H1 (cell line): ENCODE results near the gene FAM83G. TPM values are rescaled to one million over a fixed set of nuclear protein-coding genes. Genes with fewer than 3 reads are reported as not detected.

ENCODE experiments used
- CTCF ChIA-PET: fragments of 300-600 bp; sonication (Branson Sonifier 250); formaldehyde crosslinking; loops from one replicate; lab custom pipeline; 2021; ENCODE audit not compliant: partially characterized antibody; lab: Charles Lee
- POLR2A ChIA-PET: fragments of 300-600 bp; sonication (Branson Sonifier 250); formaldehyde crosslinking; loops from one replicate; lab custom pipeline; 2021; ENCODE audit warnings: inconsistent platforms; ENCODE audit not compliant: partially characterized antibody; lab: Charles Lee
- DNase-seq, 2 experiments: peaks; one replicate each; pipeline versions ENCODE4 v3.0.0 to v3.0.0-alpha.2; 2010 to 2022; ENCODE audit warnings: low spot score in 2 of 2, low read depth in 1 of 2, mixed read lengths in 1 of 2
- FAIRE-seq: peaks from 2 replicates; lab custom pipeline; 2011; peaks lifted over from hg19 to GRCh38; lab: Jason Lieb, UNC
- H2AFZ ChIP-seq: 2 replicates; pipeline ENCODE4 v1.8.1; 2012; ENCODE audit warnings: low read length, inconsistent platforms
- H2AK5ac ChIP-seq: 2 replicates; pipeline ENCODE4 v1.6.1; 2013; ENCODE audit warnings: low read depth, low read length
- H2BK120ac ChIP-seq: replicated peaks from 2 replicates; pipeline ENCODE3; 2013; ENCODE audit warnings: low read depth, low read length, inconsistent platforms
- H2BK12ac ChIP-seq: 2 replicates; pipeline ENCODE4 v1.6.1; 2013; ENCODE audit warnings: low read depth, low read length
- H2BK15ac ChIP-seq: 2 replicates; pipeline ENCODE4 v1.6.1; 2013; ENCODE audit warnings: low read length
- H2BK20ac ChIP-seq: 2 replicates; pipeline ENCODE4 v1.6.1; 2013; ENCODE audit warnings: low read length
- H2BK5ac ChIP-seq: 2 replicates; pipeline ENCODE4 v1.6.1; 2013; ENCODE audit warnings: low read depth, low read length
- H3K14ac ChIP-seq: 2 replicates; pipeline ENCODE4 v1.6.1; 2013; ENCODE audit warnings: inconsistent platforms; ENCODE audit not compliant: insufficient read length
- H3K18ac ChIP-seq: 2 replicates; pipeline ENCODE4 v1.6.1; 2013; ENCODE audit warnings: low read length; ENCODE audit errors: extremely low read depth
- H3K23ac ChIP-seq: 2 replicates; pipeline ENCODE4 v1.6.1; 2013; ENCODE audit warnings: inconsistent platforms; ENCODE audit not compliant: insufficient read length
- H3K23me2 ChIP-seq: 2 replicates; pipeline ENCODE4 v1.6.1; 2013; ENCODE audit warnings: low read depth, low read length
- H3K27ac ChIP-seq: 2 replicates; pipeline ENCODE4 v1.6.1; 2011; ENCODE audit warnings: low read depth, low read length, inconsistent platforms
- H3K27me3 ChIP-seq, 4 experiments: replicated peaks in 1 of 4; 1 replicate in 1 of 4; 2 replicates in 3 of 4; pipeline versions ENCODE4 v1.6.1 to v1.8.1; 2011 to 2013; ENCODE audit warnings: low read length in 3 of 4, mild to moderate bottlenecking in 3 of 4, inconsistent platforms in 2 of 4, mixed read lengths in 2 of 4, moderate library complexity in 1 of 4; ENCODE audit not compliant: control insufficient read depth in 3 of 4, insufficient read depth in 3 of 4; ENCODE audit errors: extremely low read depth in 1 of 4
- H3K36me3 ChIP-seq, 4 experiments: 2 replicates each; pipeline versions ENCODE4 v1.6.1 to v1.8.1; 2011 to 2013; ENCODE audit warnings: mild to moderate bottlenecking in 4 of 4, low read length in 3 of 4, moderate library complexity in 2 of 4, control low read depth in 1 of 4, inconsistent platforms in 1 of 4; ENCODE audit not compliant: insufficient read depth in 4 of 4, control insufficient read depth in 2 of 4
- H3K4ac ChIP-seq: replicated peaks from 2 replicates; pipeline ENCODE3; 2013; ENCODE audit warnings: low read length, low read depth, mixed read lengths, inconsistent platforms; ENCODE audit not compliant: insufficient read length
- H3K4me1 ChIP-seq, 4 experiments: replicated peaks in 1 of 4; 1 replicate in 1 of 4; 2 replicates in 3 of 4; pipeline versions ENCODE4 v1.6.1 to v1.8.1; 2011 to 2013; ENCODE audit warnings: low read length in 3 of 4, inconsistent platforms in 2 of 4, mixed read lengths in 1 of 4; ENCODE audit not compliant: insufficient read depth in 4 of 4, control insufficient read depth in 3 of 4
- H3K4me2 ChIP-seq, 2 experiments: 2 replicates each; pipeline versions ENCODE4 v1.6.1 to v1.8.1; 2011 to 2013; ENCODE audit warnings: low read depth in 2 of 2, low read length in 2 of 2, control low read depth in 1 of 2, inconsistent platforms in 1 of 2, mild to moderate bottlenecking in 1 of 2; ENCODE audit not compliant: insufficient read depth in 1 of 2
- H3K4me3 ChIP-seq, 4 experiments: fragments of 200-600, 300-600 bp in 1 of 4; sonication (generic), shearing (Covaris generic), sonication (Bioruptor Twin) in 1 of 4; 2 replicates each; pipeline versions ENCODE4 v1.5.1 to v1.8.1; 2011 to 2016; ENCODE audit warnings: low read length in 4 of 4, low read depth in 3 of 4, control low read depth in 2 of 4, inconsistent platforms in 2 of 4, mild to moderate bottlenecking in 2 of 4, mixed read lengths in 1 of 4, moderate library complexity in 1 of 4; ENCODE audit not compliant: insufficient read depth in 2 of 4; ENCODE audit errors: extremely low read depth in 1 of 4
- H3K56ac ChIP-seq: replicated peaks from 2 replicates; pipeline ENCODE3; 2013; ENCODE audit warnings: low read depth, mild to moderate bottlenecking, mixed read lengths, low read length, inconsistent platforms; ENCODE audit not compliant: insufficient read length
- H3K79me1 ChIP-seq: 2 replicates; pipeline ENCODE4 v1.6.1; 2013; ENCODE audit warnings: low read depth, low read length, control low read depth
- H3K79me2 ChIP-seq, 2 experiments: 2 replicates each; pipeline versions ENCODE4 v1.6.1 to v1.8.1; 2012 to 2013; ENCODE audit warnings: low read length in 2 of 2, mild to moderate bottlenecking in 2 of 2, inconsistent platforms in 1 of 2; ENCODE audit not compliant: insufficient read depth in 2 of 2, control insufficient read depth in 1 of 2
- H3K9ac ChIP-seq, 4 experiments: replicated peaks in 1 of 4; 1 replicate in 1 of 4; 2 replicates in 3 of 4; pipeline versions ENCODE4 v1.6.1 to v1.8.1; 2011 to 2013; ENCODE audit warnings: low read depth in 3 of 4, low read length in 3 of 4, control low read depth in 2 of 4, mild to moderate bottlenecking in 2 of 4, moderate library complexity in 2 of 4, inconsistent platforms in 1 of 4; ENCODE audit errors: extremely low read depth in 1 of 4
- H3K9me3 ChIP-seq, 2 experiments: 2 replicates each; pipeline versions ENCODE4 v1.6.1 to v1.8.1; 2012 to 2013; ENCODE audit warnings: mild to moderate bottlenecking in 2 of 2, moderate library complexity in 2 of 2, control low read depth in 1 of 2, inconsistent platforms in 1 of 2, low read depth in 1 of 2, low read length in 1 of 2, mixed read lengths in 1 of 2; ENCODE audit not compliant: insufficient read depth in 2 of 2
- H4K20me1 ChIP-seq, 2 experiments: replicated peaks in 1 of 2; 2 replicates each; pipeline versions ENCODE3 to v1.8.1; 2011 to 2013; ENCODE audit warnings: inconsistent platforms in 2 of 2, low read length in 2 of 2, mild to moderate bottlenecking in 1 of 2; ENCODE audit not compliant: insufficient read depth in 2 of 2, control insufficient read depth in 1 of 2
- H4K5ac ChIP-seq: 2 replicates; pipeline ENCODE4 v1.6.1; 2013; ENCODE audit warnings: low read length, low read depth, mixed read lengths, inconsistent platforms; ENCODE audit not compliant: insufficient read length
- H4K8ac ChIP-seq: 2 replicates; pipeline ENCODE4 v1.8.0; 2013; ENCODE audit warnings: mild to moderate bottlenecking, moderate library complexity, low read length, inconsistent platforms; ENCODE audit not compliant: insufficient read depth; ENCODE audit errors: extremely low read depth
- H4K91ac ChIP-seq: replicated peaks from 2 replicates; pipeline ENCODE3; 2013; ENCODE audit warnings: low read length, mixed read lengths, inconsistent platforms; ENCODE audit not compliant: insufficient read length
- CBX8 ChIP-seq: fragments of 300-800, 300-1000 bp; sonication (generic); IDR thresholded peaks from 2 replicates; pipeline ENCODE4 v1.7.1; 2016; ENCODE audit warnings: low read depth, low read length, borderline replicate concordance
- EZH2 ChIP-seq: fragments of 200-600 bp; sonication (generic); IDR thresholded peaks from 2 replicates; pipeline ENCODE4 v1.7.1; 2012; ENCODE audit warnings: low read depth, mild to moderate bottlenecking, moderate library complexity, low read length, inconsistent platforms; ENCODE audit not compliant: severe bottlenecking
- MAX ChIP-seq: IDR thresholded peaks from 2 replicates; pipeline ENCODE4 v1.6.1; 2012; ENCODE audit warnings: inconsistent platforms
- RXRA ChIP-seq: IDR thresholded peaks from 2 replicates; pipeline ENCODE4 v1.6.1; 2011; ENCODE audit warnings: low read depth, mild to moderate bottlenecking, low read length, moderate library complexity; ENCODE audit not compliant: insufficient read depth
- SAP30 ChIP-seq: fragments of 300-600 bp; sonication (generic); IDR thresholded peaks from 2 replicates; pipeline ENCODE4 v1.7.1; 2012; ENCODE audit warnings: low read length, moderate library complexity, mild to moderate bottlenecking, inconsistent platforms; ENCODE audit not compliant: insufficient read depth, insufficient replicate concordance
- SIN3A ChIP-seq, 2 experiments: IDR thresholded peaks in 1 of 2; conservative IDR thresholded peaks in 1 of 2; 2 replicates each; pipeline ENCODE4 v1.6.1; 2011 to 2012; ENCODE audit warnings: low read length in 2 of 2, improper control_type of control experiment in 1 of 2, low read depth in 1 of 2, mild to moderate bottlenecking in 1 of 2
- TAF7 ChIP-seq: optimal IDR thresholded peaks from 2 replicates; pipeline ENCODE3; 2011; ENCODE audit warnings: low read depth, mild to moderate bottlenecking, inconsistent platforms, low read length, moderate library complexity, borderline replicate concordance
- TCF12 ChIP-seq: IDR thresholded peaks from 2 replicates; pipeline ENCODE4 v1.6.1; 2011; ENCODE audit warnings: low read depth, mild to moderate bottlenecking, low read length
- YY1 ChIP-seq: IDR thresholded peaks from 2 replicates; pipeline ENCODE4 v1.6.1; 2011; ENCODE audit warnings: low read depth, mild to moderate bottlenecking, low read length
- ZNF274 ChIP-seq: IDR thresholded peaks from 2 replicates; pipeline ENCODE4 v1.7.0; 2012; ENCODE audit warnings: low read length, borderline replicate concordance; ENCODE audit errors: extremely low read depth
- WGBS, 2 experiments: shearing (Covaris generic) in 1 of 2; methylation state at CpG; one replicate each; pipeline versions ENCODE4 v1.1.6 to v1.1.7; 2013 to 2015; ENCODE audit warnings: low lambda C conversion rate in 2 of 2, mixed read lengths in 2 of 2, inconsistent platforms in 1 of 2, low coverage in 1 of 2, missing lambda C conversion rate in 1 of 2; ENCODE audit not compliant: insufficient replicate concordance in 2 of 2, insufficient coverage in 1 of 2, insufficient read length in 1 of 2; ENCODE audit errors: extremely low coverage in 1 of 2, missing lambda C conversion rate in 1 of 2; 5-methylcytosine and 5-hydroxymethylcytosine counted together
- polyA plus RNA-seq, 7 experiments: library from polyadenylated mRNA; depleted of rRNA in 3 of 7; stranded (reverse) in 5 of 7; unstranded in 2 of 7; fragments of >200 nt in 5 of 7; fragments of 200-250 nt in 2 of 7; gene quantifications; 1 replicate in 5 of 7; 2 replicates in 1 of 7; 4 replicates in 1 of 7; pipeline versions ENCODE4 v1.2.1 to v1.2.3, GENCODE V29; 2011 to 2013; ENCODE audit warnings: missing spikeins in 2 of 7, mixed read lengths in 2 of 7
- total RNA-seq: library from RNA; stranded (reverse); fragmentation: NEBNext Ultra II Directional; extraction: Animal tissue kit (Norgen Biotek cat#: 25700); gene quantifications from 2 replicates; pipeline ENCODE4 v1.2.1, GENCODE V29; 2021

FAM83G gene
- total and polyA plus RNA-seq, 2 of the 8 experiments (the other 6 are each of a cell fraction or from before 2014, with no cell fraction given): 15.4 to 29.0 TPM

- Histone ChIP-seq H3K79me1 (no peaks in the 10 kb centered on the region), H3K14ac (no peak overlapping the region), H2BK20ac (no peak overlapping the region), H2AFZ (no peak overlapping the region), H2BK120ac (no peak overlapping the region), H4K91ac (no peak overlapping the region), H3K4me2 (no peak overlapping the region), H3K23ac (no peak overlapping the region), H2BK12ac (0 out of 2 replicates have a peak overlapping the region, but pooled peaks have one; percentile 52), H4K20me1 (no peaks in the 10 kb centered on the region), H3K27ac (no peak overlapping the region), H4K8ac (no peak overlapping the region; the same call in 1 of the 2 replicates), H3K4me1 (peaks cover 0 to 5% (median 0%) of the 10 kb centered on the region in 4 experiments; a peak in 2 of 7 replicates), H2BK5ac (no peak overlapping the region; the same call in 1 of the 2 replicates), H3K9ac (no peak overlapping the region), H2AK5ac (no peak overlapping the region), H3K4me3 (no peak overlapping the region), H3K79me2 (no peaks in the 10 kb centered on the region), H3K4ac (no peak overlapping the region), H3K23me2 (no peaks in the 10 kb centered on the region), H4K5ac (no peak overlapping the region), H3K36me3 (no peaks in the 10 kb centered on the region), H3K27me3 (no peaks in the 10 kb centered on the region), H3K56ac (no peak overlapping the region), H3K18ac (no peak overlapping the region), H2BK15ac (0 out of 2 replicates have a peak overlapping the region, but pooled peaks have one; percentile 81), H3K9me3 (no peaks in the 10 kb centered on the region)
- CTCF ChIA-PET: interaction anchor here (0.7 to 4.1 kb wide), 32 partner anchors 8 to 112 kb away, joined by 3 to 49 read pairs (median 6); partner anchors contain the start of gene SLC5A10
- WGBS, 2 experiments: 39% methylated on average over 17 of the region's 17 CpGs; no CpG with 5 or more reads in 1 of the 2 experiments
- DNase-seq: peak; percentile 50 to 99
- POLR2A ChIA-PET: interaction anchor here (0.8 to 1.7 kb wide), 3 partner anchors 28 to 41 kb away, joined by 3 to 5 read pairs (median 4); no protein-coding TSS in a partner anchor
- no peak for FAIRE-seq
- no peak for TF ChIP-seq SAP30
- no peak for TF ChIP-seq SIN3A (conservative IDR thresholded peaks at IDR 0.05 in 1 of 2, IDR thresholded peaks at IDR 0.05 in 1 of 2; ENCODE audit: low read depth in 1 of 2, low read length in 2 of 2)
- no peak for TF ChIP-seq CBX8
- TF ChIP-seq MAX: peak; percentile 87
- no peak for TF ChIP-seq EZH2
- TF ChIP-seq YY1: no peak
- TF ChIP-seq ZNF274: no peak
- no peak for TF ChIP-seq TCF12
- TF ChIP-seq RXRA: peak; percentile 83; the same call in 1 of the 2 replicates
- TF ChIP-seq TAF7: peak; percentile 46
These were observed 43.6 kb downstream of the FAM83G start for GRCh38 chr17:18960803-18961511.
